Right cardiac atrium (tissue), 5 donors: Measurements from ENCODE around the gene PUM1. TPM values are rescaled to one million over a fixed set of nuclear protein-coding genes. Genes with fewer than 3 reads are reported as not detected.
"Not testable (repeated sequence)": the region's sequence is repeated elsewhere in the genome, so short reads cannot be mapped to it uniquely, and the experiment has no call there.

Experiments used
- ATAC-seq, 2 donors: fragments of 200-7000 bp; cut with Tn5 transposase; one replicate each; pipeline versions ENCODE4 v1.8.0 to v1.9.1; 2020; ENCODE audit warnings: moderate library complexity in 2 of 2, mild to moderate bottlenecking in 1 of 2
- DNase-seq, 3 donors: peaks; one replicate each; pipeline ENCODE4 v3.0.0-alpha.2; 2020
- H3K27ac ChIP-seq: one replicate; pipeline ENCODE4 v1.5.1; 2013; ENCODE audit warnings: mild to moderate bottlenecking, low read length, control low read depth, moderate library complexity
- H3K27me3 ChIP-seq: one replicate; pipeline ENCODE4 v1.6.1; 2013; ENCODE audit not compliant: control insufficient read depth, insufficient read depth
- H3K4me1 ChIP-seq: one replicate; pipeline ENCODE4 v1.6.1; 2013; ENCODE audit warnings: low read length; ENCODE audit not compliant: control insufficient read depth, insufficient read depth
- H3K4me3 ChIP-seq: one replicate; pipeline ENCODE4 v1.5.1; 2013; ENCODE audit warnings: low read length, control low read depth
- H3K9me3 ChIP-seq: one replicate; pipeline ENCODE4 v1.6.1; 2013; ENCODE audit warnings: low read length; ENCODE audit not compliant: control insufficient read depth
- WGBS: extraction: QIAGEN DNeasy Blood & Tissue Kit; methylation state at CpG from one replicate; pipeline ENCODE4 v1.1.7; 2013; 5-methylcytosine and 5-hydroxymethylcytosine counted together
- intact Hi-C, 4 donors: fragments of 100-400 bp; cut with DNase I; formaldehyde crosslinking; loops; one replicate each; pipeline versions ENCODE4 v1.11.0 to v1.14.0; 2022 to 2023
- polyA plus RNA-seq: library from polyadenylated mRNA; stranded (reverse); fragments of 200-250 nt; gene quantifications from one replicate; pipeline ENCODE4 v1.2.3, GENCODE V29; 2013
- total RNA-seq, 4 donors: library from RNA; stranded (reverse); fragmentation: NEBNext Ultra II Directional; extraction: Animal tissue kit (Norgen Biotek cat#: 25700); gene quantifications; one replicate each; pipeline ENCODE4 v1.2.1, GENCODE V29; 2021
- donor health status: healthy with polysubstance abuse.
- donor health status: DM: no; HTN: yes; CAD: no.
- donor health status: DM: no; HTN: no; CAD: no.
- donor health status: DM: no; HTN: yes; CAD: no; lungs with severe emphysema.
- donor health status: DM: yes; HTN: yes; CAD: no.

Gene PUM1
- total and polyA plus RNA-seq, 5 donors, result 21.2 to 77.2 (median 76.9) TPM

DNA sequence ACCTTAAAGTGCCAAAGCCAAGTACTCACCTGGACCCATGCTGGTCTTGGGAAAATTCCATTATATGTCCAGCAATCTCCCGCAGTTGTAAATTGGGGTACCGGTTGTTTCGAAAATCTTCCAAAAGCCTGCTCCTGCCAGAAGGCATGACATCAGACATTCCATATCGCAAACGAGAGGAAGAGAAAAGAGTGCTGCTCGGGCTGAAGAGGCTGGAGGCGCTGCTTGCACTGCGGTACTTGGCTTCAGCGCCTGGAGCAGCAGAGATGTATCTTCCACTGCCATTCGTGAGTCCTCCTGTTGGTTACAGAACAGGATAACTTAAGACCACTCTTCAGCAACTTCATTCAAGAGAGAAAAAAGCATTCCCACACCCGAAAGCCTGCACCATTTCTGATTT is 111.8 kb downstream of the PUM1 start:
- DNase-seq, result no peak
- intact Hi-C loops, result no loop called here
- H3K4me1 ChIP-seq, result no peaks in the 10 kb centered on the region
- no peaks in the 10 kb centered on the region for H3K9me3 ChIP-seq
- no peak for ATAC-seq
- WGBS, result 64% methylated on average over 11 of the region's 11 CpGs
- H3K4me3 ChIP-seq, result no peak overlapping the region
- no peaks in the 10 kb centered on the region for H3K27me3 ChIP-seq
- no peak overlapping the region for H3K27ac ChIP-seq

DNA sequence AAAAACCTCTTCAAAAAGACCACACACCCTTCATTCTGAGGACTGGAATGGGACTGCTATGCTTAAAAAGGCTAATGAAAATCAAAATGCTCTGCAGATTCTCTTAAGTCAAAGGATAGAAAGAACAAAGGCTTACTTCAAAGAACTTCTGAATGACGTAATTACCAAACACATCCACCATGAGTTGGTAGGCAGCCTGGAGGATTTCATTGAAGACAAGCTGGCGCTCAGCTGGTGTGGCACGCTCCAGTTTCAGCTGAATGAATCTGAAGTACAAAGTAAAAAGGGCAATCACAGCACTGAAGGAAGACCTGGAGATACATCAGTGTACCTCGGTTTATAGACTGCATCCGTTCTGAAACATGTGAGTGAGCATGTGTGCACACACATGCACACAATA is 113.4 kb downstream of the PUM1 start:
- no peak for ATAC-seq
- H3K4me3 ChIP-seq, result no peak overlapping the region
- intact Hi-C loops, result no loop called here
- 86% methylated on average over 5 of the region's 5 CpGs for WGBS
- H3K27ac ChIP-seq, result no peak overlapping the region
- no peak for DNase-seq
- no peaks in the 10 kb centered on the region for H3K4me1 ChIP-seq
- no peaks in the 10 kb centered on the region for H3K27me3 ChIP-seq
- H3K9me3 ChIP-seq, result no peaks in the 10 kb centered on the region

DNA sequence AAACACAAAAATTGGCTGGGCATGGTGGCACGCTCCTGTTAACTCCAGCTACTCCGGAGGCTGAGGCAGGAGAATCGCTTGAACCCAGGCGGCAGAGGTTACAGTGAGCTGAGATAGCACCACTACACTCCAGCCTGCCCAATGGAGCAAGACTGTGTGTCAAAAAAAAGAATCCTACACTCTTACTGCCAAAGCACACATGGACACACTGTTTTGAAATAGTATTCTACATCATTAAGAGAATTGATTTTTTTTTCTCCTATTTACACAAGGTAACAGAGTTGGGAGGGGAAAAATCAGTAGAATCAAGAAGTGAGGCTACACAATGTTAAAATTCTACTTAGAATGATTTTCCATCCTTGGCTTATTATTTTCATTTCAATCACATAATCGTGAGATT is 114.8 kb downstream of the PUM1 start:
- H3K9me3 ChIP-seq, result no peaks in the 10 kb centered on the region
- H3K27ac ChIP-seq, result no peak overlapping the region
- 94% methylated on average over 5 of the region's 5 CpGs for WGBS
- ATAC-seq, result no peak
- no peaks in the 10 kb centered on the region for H3K27me3 ChIP-seq
- H3K4me1 ChIP-seq, result no peaks in the 10 kb centered on the region
- DNase-seq, result no peak
- H3K4me3 ChIP-seq, result no peak overlapping the region
- intact Hi-C loops, result no loop called here

DNA sequence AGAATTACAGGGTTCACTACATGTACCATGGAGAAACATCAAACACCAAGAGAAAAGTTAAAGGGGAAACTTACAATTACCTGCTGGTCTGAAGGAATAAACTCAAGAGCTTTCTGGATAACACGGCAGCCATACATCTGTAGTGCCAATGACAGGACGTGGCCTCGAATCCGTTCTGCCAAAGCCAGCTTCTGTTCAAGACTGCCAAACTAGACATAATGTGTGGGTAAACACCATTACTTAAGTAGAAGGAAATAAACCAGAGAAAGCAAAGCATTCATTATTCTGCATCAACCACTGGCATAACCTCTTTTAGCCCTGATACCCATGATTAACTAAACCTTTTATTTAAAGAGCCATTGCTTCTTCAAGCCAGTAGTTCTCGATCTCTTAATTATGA is 115.5 kb downstream of the PUM1 start:
- DNase-seq (no peak), ATAC-seq (no peak)
- no peak overlapping the region for H3K27ac ChIP-seq
- intact Hi-C loops, result no loop called here
- H3K9me3 ChIP-seq, result no peaks in the 10 kb centered on the region
- no peaks in the 10 kb centered on the region for H3K27me3 ChIP-seq
- H3K4me1 ChIP-seq, result no peaks in the 10 kb centered on the region
- WGBS, result 93% methylated on average over 5 of the region's 5 CpGs
- no peak overlapping the region for H3K4me3 ChIP-seq

DNA sequence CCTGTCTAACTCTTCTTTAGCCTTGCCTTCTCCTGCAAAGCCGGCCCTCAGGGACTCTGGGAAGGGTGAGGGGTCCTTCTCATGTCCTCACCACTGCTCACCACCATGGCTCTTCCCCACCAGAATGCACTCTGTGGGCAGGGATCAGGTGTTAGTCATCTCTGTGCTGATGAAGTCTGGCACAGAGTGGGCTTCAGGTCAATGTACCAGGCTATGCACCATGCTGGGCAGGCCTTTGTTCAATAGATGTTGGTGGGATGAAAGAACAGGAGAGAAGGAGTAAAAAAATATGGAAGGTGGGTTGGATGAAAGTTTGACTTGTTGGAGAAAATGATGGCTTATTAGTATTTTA is 116.1 kb downstream of the PUM1 start:
- H3K27ac ChIP-seq, H3K4me3 ChIP-seq, H3K4me1 ChIP-seq, H3K9me3 ChIP-seq, intact Hi-C loops, DNase-seq, H3K27me3 ChIP-seq: not testable (repeated sequence)
- WGBS, result 100% methylated on average over 1 of the region's 1 CpG
- peak; percentile 25 to 54 for ATAC-seq

DNA sequence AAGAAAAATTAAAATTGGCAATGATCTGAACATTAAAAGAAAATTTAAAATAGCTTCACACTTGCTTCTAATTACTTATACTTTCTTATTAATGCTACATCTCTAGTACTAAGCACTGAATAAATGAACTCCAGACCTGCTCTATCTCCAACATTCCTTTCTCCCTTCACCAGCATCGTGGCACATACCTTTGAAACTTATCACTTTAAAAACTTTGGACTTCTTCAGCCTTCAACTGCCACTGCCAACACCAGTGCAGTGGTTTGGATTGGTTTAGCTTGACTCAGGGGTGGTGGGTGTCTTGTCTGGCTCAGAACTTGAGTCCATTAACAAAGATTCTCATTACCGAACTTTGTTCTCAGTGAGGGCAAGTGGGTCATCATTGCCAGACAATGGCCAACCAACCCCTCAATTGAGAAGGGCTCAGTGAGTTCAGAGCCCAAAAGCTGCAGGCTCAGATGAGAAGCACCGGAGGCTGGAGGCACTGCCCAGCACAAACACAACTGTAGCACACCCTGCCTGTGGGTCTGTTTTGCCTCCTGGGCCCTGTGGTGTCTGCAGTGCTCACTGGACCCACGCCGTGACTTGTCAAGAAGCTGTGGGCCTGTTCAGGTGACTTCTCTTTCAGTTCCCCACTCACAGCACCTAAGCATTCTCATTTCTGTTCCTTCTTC is 116.6 kb downstream of the PUM1 start:
- H3K4me3 ChIP-seq, H3K27ac ChIP-seq, intact Hi-C loops, H3K4me1 ChIP-seq, H3K27me3 ChIP-seq, DNase-seq, H3K9me3 ChIP-seq: not testable (repeated sequence)
- WGBS, result 35% methylated on average over 1 of the region's 5 CpGs
- ATAC-seq, result peak in 1 of 2 donors; percentile 14

DNA sequence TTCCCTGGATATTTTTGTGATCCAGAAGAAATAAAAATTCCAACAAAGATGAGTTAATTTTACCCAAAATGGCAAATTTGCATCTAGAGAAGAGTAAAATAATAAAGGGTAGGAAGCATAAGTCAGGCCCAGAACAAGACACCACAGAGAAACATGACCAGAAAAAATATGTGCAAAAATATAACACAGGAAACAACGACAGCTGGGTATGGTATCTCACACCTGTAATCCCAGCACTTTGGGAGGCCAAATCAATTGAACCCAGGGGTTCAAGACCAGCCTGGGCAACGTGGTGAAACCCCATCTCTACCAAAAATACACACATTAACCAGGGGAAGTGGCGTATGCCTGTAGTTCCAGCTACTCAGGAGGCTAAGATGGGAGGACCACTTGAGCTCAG is 117.2 kb downstream of the PUM1 start:
- ATAC-seq (no peak), DNase-seq (no peak)
- intact Hi-C loops, result no loop called here
- H3K27me3 ChIP-seq, result no peaks in the 10 kb centered on the region
- H3K9me3 ChIP-seq, result no peaks in the 10 kb centered on the region
- WGBS, result 89% methylated on average over 3 of the region's 3 CpGs
- no peak overlapping the region for H3K27ac ChIP-seq
- H3K4me1 ChIP-seq, result no peaks in the 10 kb centered on the region
- no peak overlapping the region for H3K4me3 ChIP-seq

DNA sequence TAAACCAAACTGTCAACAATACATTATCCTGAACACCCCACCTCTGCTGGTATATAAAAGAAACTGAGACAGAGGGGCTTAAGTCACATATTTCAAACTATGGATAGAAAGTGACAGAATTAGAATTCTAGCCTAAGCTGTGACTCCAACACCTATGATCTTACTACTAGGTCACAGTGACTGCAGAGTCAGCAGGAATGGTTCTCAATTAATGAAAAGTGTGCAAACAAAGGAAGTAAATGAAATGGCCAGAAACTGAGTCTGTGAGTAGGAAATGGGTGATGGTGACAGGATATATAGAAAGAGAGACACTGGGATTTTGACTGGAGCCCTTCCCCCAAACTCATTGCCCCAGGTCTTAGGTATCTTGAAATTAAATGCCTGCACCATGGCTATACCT is 118.3 kb downstream of the PUM1 start:
- Histone ChIP-seq H3K27me3 (no peaks in the 10 kb centered on the region), H3K9me3 (no peaks in the 10 kb centered on the region), H3K4me3 (no peak overlapping the region), H3K4me1 (no peaks in the 10 kb centered on the region), H3K27ac (no peak overlapping the region)
- ATAC-seq (no peak), DNase-seq (no peak)
- intact Hi-C loops, result no loop called here

DNA sequence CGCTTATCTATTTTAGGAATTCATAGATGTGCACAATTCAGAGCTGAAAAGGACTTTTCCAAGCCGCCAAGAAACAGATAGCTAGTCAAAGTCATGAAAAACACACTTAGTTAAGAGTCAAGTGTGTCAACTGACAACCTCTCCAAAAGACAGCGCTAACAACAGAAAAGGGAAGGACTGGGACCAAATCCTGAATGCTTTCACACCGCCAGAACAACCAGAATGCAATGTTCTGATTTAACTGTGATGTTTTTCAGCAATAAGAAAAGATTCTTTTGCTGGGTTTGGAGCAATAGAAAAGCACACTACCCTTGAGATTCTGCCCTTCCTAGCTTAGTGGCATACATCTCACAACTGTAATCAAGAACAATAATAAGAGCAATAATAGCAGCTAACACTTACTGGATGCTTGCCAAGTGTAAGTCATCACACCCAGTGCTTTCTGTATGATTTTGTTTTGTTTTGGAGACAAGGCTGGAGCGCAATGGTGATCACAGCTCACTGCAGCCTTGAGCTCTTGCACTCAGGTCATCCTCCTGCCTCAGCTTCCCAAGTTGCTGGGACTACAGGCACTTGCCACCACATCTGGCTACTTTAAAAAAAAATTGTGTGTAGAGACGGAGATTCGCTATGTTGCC is 123.1 kb downstream of the PUM1 start:
- Histone ChIP-seq H3K27me3 (no peaks in the 10 kb centered on the region), H3K9me3 (no peaks in the 10 kb centered on the region), H3K27ac (no peak overlapping the region), H3K4me3 (no peak overlapping the region), H3K4me1 (no peaks in the 10 kb centered on the region)
- no peak for ATAC-seq
- intact Hi-C loops, result no loop called here
- no peak for DNase-seq
- WGBS, result 82% methylated on average over 7 of the region's 7 CpGs

DNA sequence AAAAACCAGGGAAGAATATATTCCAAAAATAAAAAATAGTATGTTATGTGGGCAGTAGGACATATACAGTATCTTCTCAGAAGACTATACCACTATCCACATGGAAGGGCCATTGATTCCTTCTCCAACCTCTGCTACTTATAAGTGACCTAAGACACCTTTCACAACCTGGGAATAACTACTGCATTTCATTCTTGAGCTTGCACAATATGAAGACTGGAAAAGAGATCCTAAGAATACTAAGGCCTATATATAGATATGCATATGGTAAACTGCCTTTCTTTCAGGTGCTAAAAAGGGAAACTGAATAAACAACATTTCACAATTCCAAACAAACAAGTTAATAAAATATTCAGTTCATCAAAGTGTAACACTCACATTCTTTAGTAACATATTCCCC is 125.0 kb downstream of the PUM1 start:
- no peaks in the 10 kb centered on the region for H3K9me3 ChIP-seq
- no peaks in the 10 kb centered on the region for H3K4me1 ChIP-seq
- ATAC-seq (no peak), DNase-seq (no peak)
- intact Hi-C loops, result no loop called here
- no peak overlapping the region for H3K27ac ChIP-seq
- no peaks in the 10 kb centered on the region for H3K27me3 ChIP-seq
- H3K4me3 ChIP-seq, result no peak overlapping the region

DNA sequence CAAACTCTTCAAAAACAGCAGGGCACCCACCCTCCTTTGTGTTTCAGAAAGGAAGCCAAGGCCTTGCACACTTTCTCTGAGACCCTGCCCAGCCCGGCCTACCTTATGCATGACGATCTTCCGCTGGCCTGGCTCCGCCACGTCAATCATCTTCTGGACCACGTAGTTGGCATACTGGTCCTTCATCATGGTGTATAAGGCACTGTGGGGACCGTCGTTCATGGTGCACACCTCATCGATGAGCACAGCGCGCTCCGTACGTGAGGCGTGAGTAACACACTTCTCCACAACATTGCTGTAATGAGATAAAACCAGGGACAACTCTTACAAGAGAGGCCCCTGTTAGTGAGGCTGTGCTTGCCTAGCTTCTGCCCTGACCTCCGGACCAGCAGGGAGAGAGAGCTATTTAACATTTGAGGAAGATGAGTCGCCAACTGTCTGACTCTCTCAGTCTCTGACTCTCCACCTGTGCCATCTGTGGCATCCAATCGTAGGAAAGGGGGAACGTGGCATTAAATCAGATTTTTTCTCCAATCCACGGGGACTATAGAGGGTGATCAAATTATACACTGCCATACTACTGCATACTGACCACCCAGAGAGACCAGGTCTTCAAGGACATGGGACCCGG is 128.9 kb downstream of the PUM1 start:
- no peaks in the 10 kb centered on the region for H3K4me1 ChIP-seq
- WGBS, result 92% methylated on average over 20 of the region's 20 CpGs
- ATAC-seq, result peak in 1 of 2 donors; percentile 22

More for the DNA sequence above, 128.9 kb downstream of the PUM1 start:
- no peaks in the 10 kb centered on the region for H3K9me3 ChIP-seq
- intact Hi-C loops, result no loop called here
- no peak overlapping the region for H3K27ac ChIP-seq
- no peak overlapping the region for H3K4me3 ChIP-seq
- no peak for DNase-seq
- no peaks in the 10 kb centered on the region for H3K27me3 ChIP-seq
